ENCODE data around the gene TAF5L. TPM values are rescaled to one million over a fixed set of nuclear protein-coding genes. Genes with fewer than 3 reads are reported as not detected.

TAF5L gene
- total and polyA plus RNA-seq, 2 of the 8 experiments (the other 6 are each of a cell fraction or from before 2014, with no cell fraction given), result 17.7 to 23.3 TPM

- H4K91ac ChIP-seq (replicated peaks; ENCODE audit: insufficient read length, low read length), result no peak overlapping the region
- H3K14ac ChIP-seq (ENCODE audit: insufficient read length), result no peak overlapping the region
- no peak overlapping the region for H3K4me2 ChIP-seq (ENCODE audit: insufficient read depth in 1 of 2, low read depth in 2 of 2, low read length in 2 of 2)
- H4K20me1 ChIP-seq (replicated peaks in 1 of 2; ENCODE audit: control insufficient read depth in 1 of 2, insufficient read depth in 2 of 2, low read length in 2 of 2), result no peaks in the 10 kb centered on the region
- no peak overlapping the region for H4K5ac ChIP-seq (ENCODE audit: insufficient read length, low read depth, low read length)
- H3K23ac ChIP-seq (ENCODE audit: insufficient read length), result no peak overlapping the region
- H2AFZ ChIP-seq (ENCODE audit: low read length), result no peak overlapping the region
- no peaks in the 10 kb centered on the region for H3K9me3 ChIP-seq (ENCODE audit: insufficient read depth in 2 of 2, low read depth in 1 of 2, low read length in 1 of 2)
- H3K27me3 ChIP-seq (replicated peaks in 1 of 4; ENCODE audit: control insufficient read depth in 3 of 4, extremely low read depth in 1 of 4, insufficient read depth in 3 of 4, low read length in 3 of 4), result no peaks in the 10 kb centered on the region; a peak in 1 of 7 replicates
- 91% methylated on average over 3 of the region's 3 CpGs; no CpG with 5 or more reads in 1 of the 2 experiments for WGBS, 2 experiments (ENCODE audit: extremely low coverage in 1 of 2, insufficient coverage in 1 of 2, insufficient read length in 1 of 2, insufficient replicate concordance in 2 of 2, low coverage in 1 of 2, low lambda C conversion rate in 2 of 2, missing lambda C conversion rate in 1 of 2)
- no peaks in the 10 kb centered on the region for H3K79me1 ChIP-seq (ENCODE audit: low read depth, low read length)
- CTCF ChIA-PET (ENCODE audit: partially characterized antibody), result no interaction called here
- no peak overlapping the region for H3K18ac ChIP-seq (ENCODE audit: extremely low read depth, low read length)
- no peak overlapping the region for H2BK15ac ChIP-seq (ENCODE audit: low read length)
- peaks cover 0 to 7% (median 0%) of the 10 kb centered on the region in 4 experiments; a peak in 2 of 7 replicates for H3K4me1 ChIP-seq (replicated peaks in 1 of 4; ENCODE audit: control insufficient read depth in 3 of 4, insufficient read depth in 4 of 4, low read length in 3 of 4)
- DNase-seq (ENCODE audit: low read depth in 1 of 2, low spot score in 2 of 2) (no peak), FAIRE-seq (no peak)
- no peak overlapping the region for H3K4me3 ChIP-seq (ENCODE audit: extremely low read depth in 1 of 4, insufficient read depth in 2 of 4, low read depth in 3 of 4, low read length in 4 of 4)
- H3K36me3 ChIP-seq (ENCODE audit: control insufficient read depth in 2 of 4, insufficient read depth in 4 of 4, low read length in 3 of 4), result no peaks in the 10 kb centered on the region
- H3K79me2 ChIP-seq (ENCODE audit: control insufficient read depth in 1 of 2, insufficient read depth in 2 of 2, low read length in 2 of 2), result no peaks in the 10 kb centered on the region
- no peak for TF ChIP-seq RFX5 (IDR thresholded peaks at IDR 0.05; ENCODE audit: borderline replicate concordance, low read depth, low read length)
- TF ChIP-seq, protein P1, sequence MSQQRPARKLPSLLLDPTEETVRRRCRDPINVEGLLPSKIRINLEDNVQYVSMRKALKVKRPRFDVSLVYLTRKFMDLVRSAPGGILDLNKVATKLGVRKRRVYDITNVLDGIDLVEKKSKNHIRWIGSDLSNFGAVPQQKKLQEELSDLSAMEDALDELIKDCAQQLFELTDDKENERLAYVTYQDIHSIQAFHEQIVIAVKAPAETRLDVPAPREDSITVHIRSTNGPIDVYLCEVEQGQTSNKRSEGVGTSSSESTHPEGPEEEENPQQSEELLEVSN (IDR thresholded peaks at IDR 0.05), result no peak
- TF ChIP-seq RXRA (IDR thresholded peaks at IDR 0.05; ENCODE audit: insufficient read depth, low read depth, low read length), result no peak
- no peak for TF ChIP-seq SIN3A (conservative IDR thresholded peaks at IDR 0.05 in 1 of 2, IDR thresholded peaks at IDR 0.05 in 1 of 2; ENCODE audit: low read depth in 1 of 2, low read length in 2 of 2)
- no peak for TF ChIP-seq EP300 (IDR thresholded peaks at IDR 0.05; ENCODE audit: borderline replicate concordance in 1 of 2, low read depth in 2 of 2, low read length in 2 of 2)
- no peak overlapping the region for H2BK120ac ChIP-seq (replicated peaks; ENCODE audit: low read depth, low read length)
- POLR2A ChIA-PET (ENCODE audit: partially characterized antibody), result interaction anchor here (1.4 kb wide), 1 partner anchor 42 kb away, joined by 3 read pairs; no protein-coding TSS in a partner anchor
- no peak overlapping the region for H2AK5ac ChIP-seq (ENCODE audit: low read depth, low read length)
- no peaks in the 10 kb centered on the region for H3K23me2 ChIP-seq (ENCODE audit: low read depth, low read length)
- no peak overlapping the region for H2BK12ac ChIP-seq (ENCODE audit: low read depth, low read length)
- no peak overlapping the region for H2BK20ac ChIP-seq (ENCODE audit: low read length)
- H3K27ac ChIP-seq (ENCODE audit: low read depth, low read length), result no peak overlapping the region
- no peak overlapping the region for H3K56ac ChIP-seq (replicated peaks; ENCODE audit: insufficient read length, low read depth, low read length)
- no peak overlapping the region for H3K9ac ChIP-seq (replicated peaks in 1 of 4; ENCODE audit: extremely low read depth in 1 of 4, low read depth in 3 of 4, low read length in 3 of 4)
- H4K8ac ChIP-seq (ENCODE audit: extremely low read depth, insufficient read depth, low read length), result no peak overlapping the region
- H2BK5ac ChIP-seq (ENCODE audit: low read depth, low read length), result no peak overlapping the region
- H3K4ac ChIP-seq (replicated peaks; ENCODE audit: insufficient read length, low read depth, low read length), result no peak overlapping the region
These were observed 44.4 kb downstream of the TAF5L start for GRCh38 chr1:229581485-229581884.
